Mucosa of gallbladder (tissue), 1 donor: ENCODE data around the gene UCP3. TPM values are rescaled to one million over a fixed set of nuclear protein-coding genes. Genes with fewer than 3 reads are reported as not detected.

ENCODE experiments used
- DNase-seq: peaks from one replicate; pipeline ENCODE4 v3.0.0-alpha.2; 2020; ENCODE audit warnings: low spot score
- total RNA-seq: library from RNA; stranded (reverse); gene quantifications from one replicate; pipeline ENCODE4 v1.2.1, GENCODE V29; 2021
- donor health status: DM: no; HTN: no; CAD: no.

UCP3 gene
- total RNA-seq, 1 donor from 2014 or later, result 2.0 TPM

DNA sequence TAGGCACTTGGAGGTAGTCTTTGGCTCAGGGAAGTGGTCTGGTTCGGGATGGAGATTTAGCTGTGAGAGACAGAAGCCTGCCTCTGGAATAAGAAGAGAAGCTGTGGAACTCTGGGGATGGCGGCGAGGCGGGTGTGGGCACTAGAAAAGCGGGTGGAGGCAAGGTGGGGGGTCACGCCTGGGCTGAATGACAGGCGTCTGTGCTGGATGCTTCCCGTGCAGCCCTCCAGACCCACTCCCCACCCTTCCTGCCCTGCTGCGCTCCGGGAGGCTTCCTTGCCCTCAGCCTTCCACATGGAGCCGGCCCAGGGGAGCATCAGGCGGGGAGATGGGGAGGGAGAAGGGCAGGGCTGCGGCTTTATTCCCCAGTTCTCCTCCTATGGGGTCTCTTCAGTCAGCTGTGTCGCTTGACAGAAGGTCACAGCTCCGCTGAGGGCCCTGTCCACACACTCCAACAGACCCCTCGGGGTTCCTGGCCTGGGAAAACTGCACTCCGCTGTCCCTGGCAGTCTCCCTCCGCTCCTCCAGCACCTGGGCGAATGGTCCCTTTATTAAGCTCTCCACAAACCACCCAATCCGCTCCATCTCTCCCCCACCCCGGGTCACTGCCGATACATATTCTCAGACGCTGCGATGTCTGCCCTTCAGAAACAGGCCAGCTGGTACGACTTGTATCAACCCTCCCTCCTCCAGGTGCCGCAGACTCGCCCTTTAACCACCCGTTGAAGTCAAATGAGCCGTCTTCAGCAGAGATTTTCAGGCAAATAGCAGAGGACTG lies 51.8 kb downstream of the UCP3 start:
- DNase-seq, result no peak

GRCh38 chr11:73951797-73952196 lies 57.1 kb downstream of the UCP3 start:
- DNase-seq, result no peak

DNA sequence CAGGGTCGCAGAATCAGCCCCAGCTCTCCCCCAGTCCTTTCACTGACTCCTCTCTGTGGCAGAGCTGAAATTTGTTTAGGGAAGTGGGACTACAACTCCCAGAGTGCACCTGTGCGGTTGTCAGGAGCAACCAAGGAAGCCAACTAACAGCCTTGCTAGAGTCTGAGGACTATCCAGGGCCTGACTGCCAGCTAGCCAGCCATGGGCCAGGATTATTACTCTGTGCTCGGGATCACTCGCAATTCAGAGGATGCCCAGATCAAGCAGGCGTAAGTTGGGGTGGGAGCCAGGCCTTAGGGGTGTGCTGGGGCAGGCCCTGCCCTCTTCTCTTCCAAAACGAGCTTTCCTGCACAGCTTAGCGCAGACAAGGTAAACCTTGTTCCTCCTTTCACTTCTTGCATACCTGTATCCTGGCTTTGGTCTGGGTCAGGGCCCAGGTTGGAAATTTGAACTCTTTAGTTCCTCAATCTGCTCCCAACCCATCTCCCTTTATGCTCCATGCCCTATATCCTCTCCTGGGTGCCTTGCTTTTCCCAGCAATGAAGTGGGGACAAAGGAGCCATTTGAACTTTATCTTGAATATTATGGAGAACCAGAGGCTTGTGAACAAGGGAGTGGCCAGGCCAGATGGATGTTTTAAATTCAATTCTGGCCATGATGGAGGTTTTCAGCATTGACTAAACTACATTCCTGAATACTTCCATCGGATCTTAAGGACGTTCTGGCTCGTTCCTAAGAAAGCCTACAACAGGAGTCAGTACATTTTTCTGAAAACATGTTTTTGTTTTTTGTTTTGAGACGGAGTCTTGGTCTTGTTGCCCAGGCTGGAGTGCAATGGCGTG lies 57.8 kb downstream of the UCP3 start, which contains the start of gene DNAJB13:
TSS of gene DNAJB13 (plus strand) at position 158 of the 842 bp plus-strand sequence. CDS start at position 202, 44 bp downstream.
- peak; percentile 61 for DNase-seq

Other genes with a start within 250 kb of the UCP3 start
- gene RAB6A, start 248.0 kb downstream of the UCP3 start, total RNA-seq, result 168 TPM
- gene MRPL48, start 221.2 kb downstream of the UCP3 start, total RNA-seq, result 28.1 TPM
- 76.3 TPM for gene COA4, start 132.2 kb downstream of the UCP3 start, total RNA-seq
- 19.5 TPM for gene PAAF1, start 132.1 kb downstream of the UCP3 start, total RNA-seq
- 10.2 TPM for gene DNAJB13, start 58.1 kb downstream of the UCP3 start, total RNA-seq
- gene UCP2, start 26.2 kb downstream of the UCP3 start, total RNA-seq, result 37.9 TPM
- gene C2CD3, start 161.9 kb upstream of the UCP3 start, total RNA-seq, result 24.8 TPM
- gene PPME1, start 162.2 kb upstream of the UCP3 start, total RNA-seq, result 44.4 TPM